Stimulated activated CD8-positive, alpha-beta memory T cell treated with anti-CD3 and anti-CD28 coated beads, Interleukin-4, amount 100 ng/mL, for 48 hours (primary cell): Measurements from ENCODE around the gene PLAAT3.
"Not testable (repeated sequence)": the region's sequence is repeated elsewhere in the genome, so short reads cannot be mapped to it uniquely, and the experiment has no call there.

Experiments
- DNase-seq: peaks from one replicate; pipeline ENCODE4 v3.0.0-alpha.2; 2020

PLAAT3 gene

GRCh38 chr11:63608353-63609345 lies 5.6 kb downstream of the PLAAT3 start:
- no peak for DNase-seq

GRCh38 chr11:63603180-63603518 lies 11.1 kb downstream of the PLAAT3 start:
- no peak for DNase-seq

- DNase-seq = not testable (repeated sequence)
Observed at GRCh38 chr11:63602290-63603179, 11.7 kb downstream of the PLAAT3 start.

GRCh38 chr11:63599211-63600122 lies 14.8 kb downstream of the PLAAT3 start:
- no peak for DNase-seq

- DNase-seq = no peak
Observed at GRCh38 chr11:63598556-63598955, 15.7 kb downstream of the PLAAT3 start.

- no peak for DNase-seq
Observed at GRCh38 chr11:63595296-63595695, 18.9 kb downstream of the PLAAT3 start.

GRCh38 chr11:63592975-63593395 lies 21.2 kb downstream of the PLAAT3 start:
- no peak for DNase-seq

GRCh38 chr11:63590024-63590788 lies 24.0 kb downstream of the PLAAT3 start:
- no peak for DNase-seq

GRCh38 chr11:63589000-63589399 lies 25.2 kb downstream of the PLAAT3 start:
- no peak for DNase-seq

GRCh38 chr11:63586451-63587166 lies 27.6 kb downstream of the PLAAT3 start:
- no peak for DNase-seq

GRCh38 chr11:63583357-63583677 lies 30.9 kb downstream of the PLAAT3 start:
- no peak for DNase-seq

- not testable (repeated sequence) for DNase-seq
Observed at GRCh38 chr11:63581224-63581623, 33.0 kb downstream of the PLAAT3 start.

GRCh38 chr11:63578882-63579281 lies 35.4 kb downstream of the PLAAT3 start:
- not testable (repeated sequence) for DNase-seq

- peak; percentile 23 for DNase-seq
Observed at GRCh38 chr11:63574856-63575602, 39.2 kb downstream of the PLAAT3 start.

- DNase-seq = peak; percentile 24
Observed at GRCh38 chr11:63573881-63574855, 40.1 kb downstream of the PLAAT3 start.

- DNase-seq = no peak
Observed at GRCh38 chr11:63572026-63572688, 42.1 kb downstream of the PLAAT3 start.

- DNase-seq = no peak
Observed at GRCh38 chr11:63569570-63569969, 44.7 kb downstream of the PLAAT3 start.

- peak; percentile 58 for DNase-seq
Observed at GRCh38 chr11:63567044-63567840, 47.0 kb downstream of the PLAAT3 start.
